Measurements from ENCODE around the gene LRAT.

- TF ChIP-seq CTCF (IDR thresholded peaks at IDR 0.05) (no peak), POLR2A (IDR thresholded peaks at IDR 0.05) (no peak)
These were observed 13.9 kb downstream of the LRAT start for GRCh38 chr4:154757713-154758112.

Measured in thyroid gland (tissue), 4 donors.